Stomach smooth muscle (tissue), 2 donors: ENCODE measurements around the gene PTPRG.

Source experiments
- H3K27ac ChIP-seq: one replicate; pipeline ENCODE4 v1.7.0; 2013; ENCODE audit warnings: mild to moderate bottlenecking, low read length, inconsistent platforms
- H3K27me3 ChIP-seq, 2 donors: one replicate each; pipeline ENCODE4 v1.7.0; 2013; ENCODE audit warnings: low read length in 2 of 2; ENCODE audit not compliant: insufficient read depth in 2 of 2, control insufficient read depth in 1 of 2
- H3K36me3 ChIP-seq, 2 donors: one replicate each; pipeline ENCODE4 v1.7.0; 2013; ENCODE audit warnings: low read length in 2 of 2; ENCODE audit not compliant: control insufficient read depth in 2 of 2, insufficient read depth in 2 of 2
- H3K4me1 ChIP-seq: one replicate; pipeline ENCODE4 v1.7.0; 2013; ENCODE audit warnings: low read length; ENCODE audit not compliant: control insufficient read depth, insufficient read depth
- H3K4me3 ChIP-seq, 2 donors: one replicate each; pipeline ENCODE4 v1.7.0; 2013; ENCODE audit warnings: low read length in 2 of 2
- H3K9ac ChIP-seq, 2 donors: one replicate each; pipeline ENCODE4 v1.7.0; 2013; ENCODE audit warnings: low read length in 2 of 2, mild to moderate bottlenecking in 1 of 2
- H3K9me3 ChIP-seq, 2 donors: one replicate each; pipeline ENCODE4 v1.7.0; 2013; ENCODE audit warnings: low read length in 2 of 2; ENCODE audit not compliant: control insufficient read depth in 2 of 2
- donor health status: healthy.
- donor health status: Pancreatic carcinoma.

The PTPRG gene

GRCh38 chr3:61669668-61670299, 108.4 kb downstream of the PTPRG start:
- no peak overlapping the region for H3K4me3 ChIP-seq
- H3K27me3 ChIP-seq, result no peaks in the 10 kb centered on the region
- no peak overlapping the region for H3K9ac ChIP-seq
- H3K36me3 ChIP-seq, result no peaks in the 10 kb centered on the region
- no peak overlapping the region for H3K27ac ChIP-seq
- H3K9me3 ChIP-seq, result no peaks in the 10 kb centered on the region
- peaks cover 12% of the 10 kb centered on the region for H3K4me1 ChIP-seq

DNA sequence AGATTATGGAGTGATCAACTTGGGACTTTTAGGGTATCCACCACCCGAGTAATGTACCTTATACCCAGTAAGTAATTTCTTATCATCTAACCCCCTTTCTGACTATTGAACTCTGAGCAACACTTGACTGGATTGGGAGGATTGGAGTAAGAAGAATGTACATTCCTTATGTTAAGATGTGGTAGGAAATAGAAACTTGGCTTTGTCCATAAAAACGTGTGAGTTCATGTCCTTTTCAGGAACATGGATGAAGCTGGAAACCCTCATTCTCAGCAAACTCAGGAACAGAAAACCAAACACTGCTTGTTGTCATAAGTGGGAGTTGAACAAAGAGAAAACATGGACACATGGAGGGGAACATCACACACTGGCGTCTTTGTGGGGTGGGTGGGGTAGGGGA, 112.3 kb downstream of the PTPRG start:
- no peak overlapping the region for H3K27ac ChIP-seq
- no peaks in the 10 kb centered on the region for H3K9me3 ChIP-seq
- H3K27me3 ChIP-seq, result no peaks in the 10 kb centered on the region
- no peak overlapping the region for H3K4me3 ChIP-seq
- H3K36me3 ChIP-seq, result no peaks in the 10 kb centered on the region
- H3K4me1 ChIP-seq, result peaks cover 7% of the 10 kb centered on the region
- H3K9ac ChIP-seq, result no peak overlapping the region

DNA sequence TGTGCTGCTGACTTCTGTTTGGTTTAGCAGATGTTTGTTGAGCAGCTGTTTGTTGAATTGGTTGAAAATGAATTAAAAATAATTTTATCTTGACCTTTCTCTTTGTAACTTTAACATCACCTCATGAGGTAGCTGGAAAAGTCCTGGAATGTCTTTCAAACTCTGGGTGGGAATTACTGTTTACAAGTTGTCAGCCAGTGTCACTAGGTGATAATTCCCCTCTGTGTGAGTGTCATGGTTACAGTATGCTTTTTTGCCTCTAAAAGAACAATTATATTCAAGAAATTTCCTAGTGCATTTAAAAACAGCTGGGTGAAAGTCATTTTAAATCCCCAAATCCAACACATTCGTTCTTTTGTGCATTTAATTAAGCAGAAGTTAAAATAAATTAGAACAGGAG, 113.2 kb downstream of the PTPRG start:
- no peak overlapping the region for H3K9ac ChIP-seq
- no peaks in the 10 kb centered on the region for H3K36me3 ChIP-seq
- H3K9me3 ChIP-seq, result no peaks in the 10 kb centered on the region
- no peak overlapping the region for H3K27ac ChIP-seq
- peaks cover 2% of the 10 kb centered on the region for H3K4me1 ChIP-seq
- H3K4me3 ChIP-seq, result no peak overlapping the region
- no peaks in the 10 kb centered on the region for H3K27me3 ChIP-seq

DNA sequence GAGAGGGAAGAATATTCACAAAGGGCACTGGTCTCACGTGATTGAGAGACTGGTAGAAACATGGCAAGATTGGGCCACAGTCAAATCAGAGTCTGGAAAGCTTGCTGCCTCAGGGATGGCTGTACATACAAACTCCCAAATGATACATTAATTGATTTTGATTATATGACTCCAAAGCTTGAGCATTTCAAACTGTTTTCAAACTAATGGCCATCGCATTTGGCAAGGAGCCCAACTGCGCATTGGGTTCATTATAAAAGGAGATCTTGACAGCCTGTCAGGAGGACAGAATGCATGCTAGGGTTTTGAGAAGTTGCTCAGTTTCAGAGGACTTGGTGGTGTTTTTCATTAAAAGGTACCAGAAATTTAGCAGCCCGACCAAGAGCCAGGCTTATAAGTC, 117.7 kb downstream of the PTPRG start:
- Histone ChIP-seq H3K27ac (no peak overlapping the region), H3K4me1 (no peaks in the 10 kb centered on the region), H3K9me3 (no peaks in the 10 kb centered on the region), H3K27me3 (no peaks in the 10 kb centered on the region), H3K9ac (no peak overlapping the region), H3K4me3 (no peak overlapping the region), H3K36me3 (no peaks in the 10 kb centered on the region)

DNA sequence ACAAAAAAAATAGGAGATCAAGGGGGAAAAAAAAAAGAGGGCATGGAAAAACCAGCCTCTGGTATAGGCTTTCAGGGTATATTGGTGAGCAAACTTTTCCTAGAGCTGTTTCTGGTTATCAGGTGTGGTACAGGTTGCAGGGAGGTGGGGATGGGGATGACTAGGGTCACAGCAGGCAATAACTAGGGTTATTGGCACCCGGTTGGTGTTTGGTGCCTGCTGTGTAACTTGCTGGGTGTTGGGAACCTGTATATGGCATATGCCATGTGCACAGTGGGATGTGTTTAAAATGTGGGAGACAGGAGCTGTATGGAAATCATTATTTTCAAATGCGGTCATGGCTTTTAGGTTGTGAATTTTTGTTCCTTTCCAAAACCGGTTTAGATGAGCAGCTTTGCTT, 119.2 kb downstream of the PTPRG start:
- peaks cover 2% of the 10 kb centered on the region for H3K4me1 ChIP-seq
- no peak overlapping the region for H3K4me3 ChIP-seq
- H3K27ac ChIP-seq, result no peak overlapping the region
- no peaks in the 10 kb centered on the region for H3K9me3 ChIP-seq
- H3K27me3 ChIP-seq, result no peaks in the 10 kb centered on the region
- H3K36me3 ChIP-seq, result no peaks in the 10 kb centered on the region
- no peak overlapping the region for H3K9ac ChIP-seq

DNA sequence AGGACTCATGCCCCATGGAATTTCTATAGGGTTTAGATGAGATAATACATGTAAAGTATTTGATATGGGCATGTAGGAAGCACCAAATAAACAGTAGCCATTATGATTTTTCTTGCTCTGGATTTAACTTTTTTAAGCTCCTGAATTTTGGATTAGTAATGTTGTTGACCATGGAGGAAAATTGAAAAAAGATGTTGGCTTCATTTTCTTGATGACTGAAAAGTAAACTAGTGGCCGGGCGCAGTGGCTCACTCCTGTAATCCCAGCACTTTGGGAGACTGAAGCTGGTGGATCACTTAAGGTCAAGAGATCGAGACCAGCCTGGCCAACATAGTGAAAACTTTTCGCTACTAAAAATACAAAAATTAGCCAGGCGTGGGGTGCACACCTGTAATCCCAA, 120.3 kb downstream of the PTPRG start:
- Histone ChIP-seq H3K9me3 (no peaks in the 10 kb centered on the region), H3K9ac (no peak overlapping the region), H3K36me3 (no peaks in the 10 kb centered on the region), H3K4me3 (no peak overlapping the region), H3K27me3 (no peaks in the 10 kb centered on the region), H3K4me1 (peaks cover 2% of the 10 kb centered on the region), H3K27ac (no peak overlapping the region)

DNA sequence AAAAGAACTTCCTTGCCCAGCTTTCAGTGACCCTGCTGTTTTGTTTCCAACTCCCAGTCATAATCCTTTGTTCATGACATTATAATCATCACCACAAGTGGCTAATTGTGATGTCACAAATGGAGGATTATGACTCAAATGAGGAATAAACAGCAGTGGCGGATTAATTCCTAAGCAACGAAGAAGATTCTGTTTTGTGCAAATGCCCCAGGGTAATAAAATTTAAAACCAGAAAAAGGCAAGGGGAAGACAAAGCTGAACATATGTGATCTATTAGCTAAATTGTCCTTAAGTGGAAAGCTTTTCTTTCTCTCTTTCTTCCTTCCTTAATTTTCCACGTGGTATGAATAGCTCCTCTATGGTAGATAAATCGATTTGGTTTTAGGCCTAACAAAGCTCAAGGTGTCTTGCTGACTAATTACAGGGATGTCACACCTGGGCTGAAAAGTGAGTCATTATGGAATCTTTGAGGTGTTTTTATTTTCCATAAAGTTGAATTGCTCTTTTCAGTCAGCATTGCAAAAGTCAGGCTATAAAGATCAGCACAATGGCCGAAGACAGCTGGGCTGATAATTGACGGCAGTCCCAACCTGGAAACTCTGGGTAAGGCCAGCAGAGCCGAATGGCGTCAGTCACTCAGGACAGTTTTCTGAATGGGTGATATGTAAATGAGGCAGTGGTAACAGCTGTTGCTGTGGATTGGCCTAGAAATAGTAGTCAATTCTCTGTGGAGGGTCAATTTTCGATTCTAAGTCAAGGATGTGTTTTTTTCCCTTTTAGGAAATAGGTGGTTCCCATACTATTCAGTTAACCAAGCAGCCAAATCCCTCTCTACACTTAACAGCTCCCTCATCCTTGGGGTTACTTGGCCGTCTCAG, 121.5 kb downstream of the PTPRG start:
- Histone ChIP-seq H3K27me3 (no peaks in the 10 kb centered on the region), H3K36me3 (no peaks in the 10 kb centered on the region), H3K4me1 (peaks cover 4% of the 10 kb centered on the region), H3K27ac (no peak overlapping the region), H3K4me3 (no peak overlapping the region), H3K9ac (no peak overlapping the region), H3K9me3 (no peaks in the 10 kb centered on the region)

GRCh38 chr3:61683549-61684236, 122.3 kb downstream of the PTPRG start:
- Histone ChIP-seq H3K9ac (no peak overlapping the region), H3K36me3 (no peaks in the 10 kb centered on the region), H3K27me3 (no peaks in the 10 kb centered on the region), H3K4me3 (no peak overlapping the region), H3K4me1 (peaks cover 11% of the 10 kb centered on the region), H3K9me3 (no peaks in the 10 kb centered on the region), H3K27ac (no peak overlapping the region)

GRCh38 chr3:61684386-61684785, 123.0 kb downstream of the PTPRG start:
- no peak overlapping the region for H3K27ac ChIP-seq
- no peaks in the 10 kb centered on the region for H3K9me3 ChIP-seq
- H3K36me3 ChIP-seq, result no peaks in the 10 kb centered on the region
- H3K27me3 ChIP-seq, result no peaks in the 10 kb centered on the region
- peaks cover 13% of the 10 kb centered on the region for H3K4me1 ChIP-seq
- H3K9ac ChIP-seq, result no peak overlapping the region
- H3K4me3 ChIP-seq, result no peak overlapping the region

GRCh38 chr3:61685755-61686154, 124.4 kb downstream of the PTPRG start:
- no peak overlapping the region for H3K9ac ChIP-seq
- H3K27me3 ChIP-seq, result no peaks in the 10 kb centered on the region
- peaks cover 13% of the 10 kb centered on the region for H3K4me1 ChIP-seq
- H3K36me3 ChIP-seq, result no peaks in the 10 kb centered on the region
- H3K27ac ChIP-seq, result no peak overlapping the region
- no peaks in the 10 kb centered on the region for H3K9me3 ChIP-seq
- no peak overlapping the region for H3K4me3 ChIP-seq
